Occipital lobe (tissue), 2 donors: ENCODE measurements around the gene LST1. TPM values are rescaled to one million over a fixed set of nuclear protein-coding genes. Genes with fewer than 3 reads are reported as not detected.

Experiments used
- DNase-seq: peaks from one replicate; lab custom pipeline; 2025; lab: John Stamatoyannopoulos, UW
- total RNA-seq: library from RNA; depleted of rRNA; stranded (reverse); fragments of >200 nt; gene quantifications from one replicate; pipeline ENCODE4 v1.2.3, GENCODE V29; 2014

The LST1 gene
- total RNA-seq, 1 donor from 2014 or later = 0.94 TPM

GRCh38 chr6:31559958-31560696, 25.9 kb upstream of the LST1 start:
- DNase-seq = no peak

- no peak for DNase-seq
Observed at GRCh38 chr6:31560697-31561058, 25.4 kb upstream of the LST1 start.

GRCh38 chr6:31567531-31568370, 18.3 kb upstream of the LST1 start:
- no peak for DNase-seq

GRCh38 chr6:31568537-31568961, 17.5 kb upstream of the LST1 start:
- DNase-seq = no peak

- DNase-seq = no peak
Observed at GRCh38 chr6:31569861-31570536, 16.1 kb upstream of the LST1 start.

GRCh38 chr6:31572041-31572911, 13.8 kb upstream of the LST1 start, which contains the start of gene LTA:
Gene LTA, plus strand, starts transcription at chr6:31572289. Its CDS starts 454 bp downstream, at chr6:31572743.
- no peak for DNase-seq

GRCh38 chr6:31573239-31574105, 12.6 kb upstream of the LST1 start:
- no peak for DNase-seq

- DNase-seq = no peak
Observed at GRCh38 chr6:31574106-31575061, 11.7 kb upstream of the LST1 start.

- no peak for DNase-seq
Observed at GRCh38 chr6:31575335-31575901, 10.7 kb upstream of the LST1 start, which contains the start of gene TNF. Gene TNF, plus strand, starts transcription at chr6:31575565. Its CDS starts 177 bp downstream, at chr6:31575742.

GRCh38 chr6:31575952-31576685, 10.0 kb upstream of the LST1 start:
- DNase-seq = no peak

- no peak for DNase-seq
Observed at GRCh38 chr6:31576897-31577578, 9.0 kb upstream of the LST1 start.

- no peak for DNase-seq
Observed at GRCh38 chr6:31577579-31577966, 8.5 kb upstream of the LST1 start.

GRCh38 chr6:31578184-31579118, 7.6 kb upstream of the LST1 start:
- no peak for DNase-seq

- no peak for DNase-seq
Observed at GRCh38 chr6:31579119-31579505, 7.0 kb upstream of the LST1 start.

GRCh38 chr6:31579546-31580437, 6.3 kb upstream of the LST1 start:
- no peak for DNase-seq
